Raji (cell line): ENCODE data around the gene EIF2AK3.

Experiments used
- POLR2A ChIP-seq: IDR thresholded peaks from 2 replicates; pipeline ENCODE4 v1.6.1; 2011; ENCODE audit warnings: low read depth, low read length, control low read depth; ENCODE audit not compliant: insufficient read depth

Gene EIF2AK3

GRCh38 chr2:88642278-88642677 lies 15.0 kb upstream of the EIF2AK3 start:
- no peak for TF ChIP-seq POLR2A

DNA sequence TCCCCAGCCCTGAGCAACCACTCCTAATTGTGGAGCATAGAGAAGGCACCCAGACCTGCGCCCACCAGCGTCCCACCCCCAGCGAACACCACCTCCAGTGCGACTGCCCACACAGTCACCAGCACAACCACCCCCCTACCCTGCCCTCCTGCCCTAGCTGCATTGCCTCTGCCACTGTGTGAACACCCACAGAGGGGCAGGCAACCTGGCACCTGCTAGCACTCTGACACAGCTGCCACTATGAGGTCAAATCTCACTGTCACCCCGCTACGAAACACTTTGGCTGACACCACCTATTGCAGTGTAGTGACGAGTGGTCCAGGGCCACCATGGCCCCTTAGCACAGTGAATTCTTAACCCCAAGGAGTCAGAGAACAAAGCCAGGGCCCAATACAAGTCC lies 14.1 kb upstream of the EIF2AK3 start:
- no peak for TF ChIP-seq POLR2A

DNA sequence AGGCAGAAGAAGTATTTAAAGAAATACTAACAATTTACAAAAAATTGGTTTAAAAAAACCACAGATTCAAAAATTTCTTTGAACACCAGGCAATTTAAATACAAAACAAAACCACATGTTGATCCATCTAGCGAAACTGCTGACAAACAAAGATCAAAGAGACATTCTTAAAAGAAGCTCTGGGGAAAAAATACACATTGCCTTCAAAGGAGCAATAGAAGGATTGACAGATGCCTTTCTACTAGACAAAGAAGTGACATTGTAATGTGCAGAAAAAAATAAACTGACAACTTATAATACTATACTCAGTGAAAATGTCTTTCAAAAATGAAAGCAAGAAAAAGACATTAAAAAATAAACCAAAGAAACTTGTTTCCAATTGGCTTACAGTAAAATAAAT lies 12.6 kb upstream of the EIF2AK3 start:
- TF ChIP-seq POLR2A: no peak

DNA sequence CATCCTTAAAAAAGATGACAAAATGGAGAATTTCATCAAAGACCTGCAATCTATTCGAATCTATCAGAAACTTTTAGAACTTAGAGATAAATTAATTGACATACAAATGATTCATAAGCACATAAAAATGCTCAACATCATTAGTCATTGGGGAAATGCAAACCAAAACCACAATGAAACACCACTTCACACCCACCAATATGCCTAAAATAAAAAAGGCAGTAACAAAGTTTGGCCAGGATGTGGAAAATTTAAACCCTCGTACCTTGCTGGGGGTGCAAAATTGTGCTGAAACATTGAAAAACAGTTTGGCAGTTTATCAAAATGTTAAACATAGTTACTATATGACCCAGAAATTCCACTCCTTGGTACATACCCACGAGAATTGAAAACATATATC lies 11.5 kb upstream of the EIF2AK3 start:
- TF ChIP-seq POLR2A: no peak

GRCh38 chr2:88638123-88638650 lies 10.9 kb upstream of the EIF2AK3 start:
- TF ChIP-seq POLR2A: peak; percentile 23; the same call in 1 of the 2 replicates

- TF ChIP-seq POLR2A: no peak
Observed at GRCh38 chr2:88637464-88637863, 10.2 kb upstream of the EIF2AK3 start.

DNA sequence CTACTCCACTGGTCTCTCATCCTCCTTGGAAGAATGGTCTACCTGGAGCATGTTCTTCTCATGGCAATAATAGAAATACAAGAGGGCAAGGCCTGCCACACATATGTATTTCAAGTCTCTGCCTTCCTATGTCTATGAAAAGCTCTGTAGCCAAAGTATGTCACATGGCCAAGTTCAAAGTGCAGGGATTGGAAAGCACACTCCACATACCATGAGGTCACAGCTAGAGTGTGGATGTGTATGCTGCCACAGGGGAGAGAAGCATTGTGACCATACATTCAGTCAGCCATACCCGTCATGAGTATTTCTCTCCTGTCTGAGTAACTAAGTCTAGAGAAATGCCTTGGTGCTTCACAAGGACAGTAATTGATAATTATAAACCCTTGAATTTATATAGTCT lies 8.8 kb upstream of the EIF2AK3 start:
- no peak for TF ChIP-seq POLR2A

DNA sequence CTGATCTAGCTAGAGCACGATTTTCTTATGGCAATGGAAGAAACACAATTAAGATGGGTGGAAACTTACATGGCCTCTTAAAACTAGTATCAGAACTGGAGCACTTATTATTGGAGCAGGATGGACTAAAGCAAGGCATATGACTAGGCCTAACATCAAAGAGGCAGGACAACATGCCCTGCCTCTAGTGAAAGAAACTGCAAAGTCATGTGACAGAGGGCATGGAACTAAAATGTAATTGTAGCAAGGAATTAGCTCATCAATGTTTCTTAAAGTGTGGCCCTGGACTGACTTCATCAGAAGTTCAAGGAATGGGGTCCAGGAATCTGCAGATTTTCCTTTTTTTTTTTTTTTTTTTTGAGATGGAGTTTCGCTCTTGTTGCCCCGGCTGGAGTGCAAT lies 5.3 kb upstream of the EIF2AK3 start:
- no peak for TF ChIP-seq POLR2A

DNA sequence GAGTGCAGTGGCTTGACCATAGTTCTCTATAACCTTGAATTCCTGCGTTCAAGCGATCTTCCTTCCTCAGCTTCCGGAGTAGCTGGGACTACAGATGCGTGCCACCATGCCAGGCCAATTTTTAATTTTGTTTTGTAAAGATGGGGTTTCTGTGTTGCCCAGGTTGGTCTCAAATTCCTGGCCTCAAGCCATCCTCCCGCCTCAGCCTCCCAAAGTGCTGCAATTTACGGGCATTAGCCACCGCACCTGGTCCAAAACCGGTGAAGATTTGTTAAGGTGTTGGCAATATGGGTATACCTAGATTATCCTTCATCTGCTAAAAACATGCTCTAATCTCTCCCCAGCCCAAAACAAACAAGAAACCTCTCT lies 1.3 kb upstream of the EIF2AK3 start:
- TF ChIP-seq POLR2A: no peak

GRCh38 chr2:88627856-88628570 lies 749 bp upstream of the EIF2AK3 start:
- peak; percentile 89 for TF ChIP-seq POLR2A

- TF ChIP-seq POLR2A: no peak
Observed at GRCh38 chr2:88626171-88627054, 851 bp downstream of the EIF2AK3 start.

- TF ChIP-seq POLR2A: no peak
Observed at GRCh38 chr2:88624477-88624876, 2.8 kb downstream of the EIF2AK3 start.

DNA sequence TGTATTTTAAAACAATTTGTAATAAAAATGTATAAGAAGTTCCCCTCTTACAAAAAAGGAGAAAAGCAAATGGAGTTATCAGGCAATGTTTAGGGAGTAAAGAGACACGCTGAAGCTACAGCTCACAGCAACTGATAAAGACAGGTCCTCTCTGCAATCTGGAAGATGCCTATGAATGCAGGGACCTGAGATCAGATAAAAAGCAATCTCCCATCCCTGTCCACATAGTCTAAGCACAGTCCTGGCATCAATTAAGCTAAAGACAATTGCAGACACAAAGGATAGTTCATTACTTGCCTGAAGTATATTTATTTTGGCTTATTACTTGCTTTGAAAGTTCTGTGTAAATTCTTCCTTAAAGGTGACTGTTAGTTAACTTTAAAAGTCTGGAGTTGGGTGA lies 5.0 kb downstream of the EIF2AK3 start:
- no peak for TF ChIP-seq POLR2A

GRCh38 chr2:88621432-88621831 lies 5.8 kb downstream of the EIF2AK3 start:
- no peak for TF ChIP-seq POLR2A

DNA sequence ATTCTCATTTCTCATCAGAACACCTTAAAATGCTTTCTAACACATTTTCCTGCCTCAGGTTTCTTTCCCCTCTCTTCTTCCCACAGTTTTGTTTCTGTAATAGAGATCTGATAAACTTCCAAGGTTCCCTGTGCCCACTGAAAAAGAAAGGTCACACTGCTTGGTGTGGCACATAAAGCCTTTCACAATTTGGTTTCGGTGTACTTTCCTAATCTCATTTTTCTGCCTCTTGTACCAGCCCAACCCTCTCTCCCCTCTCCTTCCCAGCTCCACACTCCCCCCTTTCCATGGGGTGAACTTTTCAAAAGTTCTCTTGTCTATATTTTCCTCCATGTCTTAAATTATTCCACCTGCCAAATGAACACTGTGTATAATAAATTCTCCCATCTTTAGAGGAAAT lies 7.2 kb downstream of the EIF2AK3 start:
- TF ChIP-seq POLR2A: no peak

DNA sequence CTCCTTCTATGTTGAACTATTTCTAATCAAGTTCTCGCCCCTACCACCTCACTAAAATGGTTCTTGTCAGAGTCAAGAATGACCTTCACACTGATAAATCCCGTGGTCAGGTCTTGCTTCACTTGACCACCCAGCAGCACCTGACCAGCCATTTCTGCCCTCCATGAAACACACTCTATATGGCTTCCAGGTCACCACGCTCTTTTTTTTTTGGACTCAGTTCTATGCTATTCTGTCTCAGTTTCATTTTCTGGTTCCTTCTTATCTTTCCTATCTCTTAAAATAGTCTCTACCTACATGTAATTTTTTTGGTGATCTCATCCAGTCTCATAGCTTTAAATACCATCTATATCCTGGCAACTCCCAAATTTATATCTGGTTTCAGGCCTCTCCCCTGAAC lies 11.4 kb downstream of the EIF2AK3 start:
- TF ChIP-seq POLR2A: no peak

- no peak for TF ChIP-seq POLR2A
Observed at GRCh38 chr2:88614497-88615157, 12.6 kb downstream of the EIF2AK3 start.
